Putamen (tissue), 1 donor: ENCODE measurements around the gene ROBO1.
"Not testable (repeated sequence)": the region's sequence is repeated elsewhere in the genome, so short reads cannot be mapped to it uniquely, and the experiment has no call there.

Source experiments
- DNase-seq: peaks from one replicate; pipeline ENCODE4 v3.0.0-alpha.2; 2016; ENCODE audit warnings: low spot score

Gene ROBO1

GRCh38 chr3:79551321-79551892 lies 216.4 kb downstream of the ROBO1 start:
- DNase-seq, result no peak

DNA sequence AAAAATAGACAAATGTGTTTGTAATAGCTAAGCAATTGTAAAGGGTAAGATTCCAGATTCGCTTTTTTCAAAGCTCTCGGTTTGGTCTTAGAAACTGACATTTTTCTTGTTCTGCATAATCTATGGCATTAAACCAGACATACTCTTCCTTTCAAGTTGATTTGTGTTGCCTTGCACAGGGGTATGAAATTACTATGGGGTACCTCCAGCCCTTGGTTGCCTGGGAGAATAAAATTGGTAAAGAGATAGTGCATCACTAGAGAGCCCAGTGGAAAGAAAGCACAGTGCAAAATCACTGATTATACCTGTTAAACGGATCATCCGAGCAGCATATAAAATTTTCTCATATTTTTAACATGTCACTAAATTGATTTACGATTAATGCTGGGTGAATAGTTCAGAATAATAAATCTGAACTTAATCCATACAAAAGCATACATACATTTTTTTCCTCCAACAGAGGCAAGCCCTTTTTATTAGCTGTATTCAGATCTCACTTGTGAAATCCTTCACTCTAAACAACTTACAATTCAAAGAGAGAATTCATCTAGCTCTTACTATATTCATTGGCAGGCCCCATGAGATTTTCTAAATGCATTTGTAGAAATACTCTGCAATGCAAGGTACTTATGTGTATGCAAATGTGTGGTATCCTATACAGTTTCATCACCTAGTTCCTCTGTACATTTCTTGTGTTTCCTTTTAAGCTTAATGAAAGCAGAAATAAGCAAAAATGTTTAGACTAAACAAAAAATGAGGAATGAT lies 224.4 kb downstream of the ROBO1 start:
- no peak for DNase-seq

DNA sequence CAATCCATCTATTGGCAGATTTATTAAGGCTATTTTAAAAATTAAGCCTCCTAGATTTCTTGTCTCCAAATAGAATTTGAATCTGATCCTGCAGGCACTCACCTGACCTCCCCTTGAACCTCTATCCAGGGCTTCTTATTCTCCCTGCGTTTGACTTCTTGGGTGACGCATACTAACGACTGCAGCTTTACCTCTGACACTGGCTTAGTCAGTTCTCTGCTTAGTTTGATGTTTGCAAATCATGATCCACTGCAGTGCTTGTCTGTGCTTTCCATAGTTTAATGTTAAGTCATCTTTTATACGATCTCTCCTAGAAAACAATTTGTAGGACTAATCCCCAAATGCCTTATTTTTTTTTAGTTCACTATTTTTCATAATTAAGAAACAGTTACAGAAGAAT lies 233.1 kb downstream of the ROBO1 start:
- DNase-seq, result no peak

- DNase-seq, result no peak
These were observed 236.1 kb downstream of the ROBO1 start for GRCh38 chr3:79531566-79532295.

GRCh38 chr3:79521221-79521848 lies 246.5 kb downstream of the ROBO1 start:
- DNase-seq, result peak; percentile 39

DNA sequence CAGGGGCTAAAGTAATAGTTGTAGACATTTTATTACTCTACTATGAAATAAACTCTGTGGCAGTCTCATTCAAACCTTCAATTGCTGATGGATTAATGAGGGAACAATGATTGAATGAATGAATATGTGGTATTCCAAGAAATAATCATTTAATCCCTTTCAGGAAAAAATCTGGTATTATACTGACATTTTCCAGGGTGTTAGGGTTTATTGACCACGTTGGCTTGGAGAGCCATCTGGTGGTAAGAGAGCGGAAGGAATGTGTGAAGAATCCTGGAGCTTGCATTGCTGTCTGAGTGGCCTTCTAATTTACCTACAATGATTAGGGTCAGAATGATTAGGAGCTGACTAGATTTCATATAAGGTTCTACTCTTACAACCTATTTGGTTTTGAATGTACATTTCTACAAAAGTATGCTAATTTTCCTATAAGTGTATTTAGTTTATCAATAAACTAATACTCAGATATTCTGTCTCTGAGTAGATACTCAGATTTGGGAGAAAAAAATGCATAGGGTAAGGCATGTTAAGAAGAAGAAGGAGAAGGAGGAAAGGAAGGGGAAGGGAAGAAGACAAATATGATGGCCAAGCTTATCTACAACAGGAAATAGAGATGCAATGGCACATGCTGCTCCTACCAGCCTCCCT lies 249.9 kb downstream of the ROBO1 start:
- peak; percentile 7 for DNase-seq

GRCh38 chr3:79516795-79517194 lies 251.0 kb downstream of the ROBO1 start:
- no peak for DNase-seq

- peak; percentile 41 for DNase-seq
These were observed 252.7 kb downstream of the ROBO1 start for GRCh38 chr3:79515072-79515471.

DNA sequence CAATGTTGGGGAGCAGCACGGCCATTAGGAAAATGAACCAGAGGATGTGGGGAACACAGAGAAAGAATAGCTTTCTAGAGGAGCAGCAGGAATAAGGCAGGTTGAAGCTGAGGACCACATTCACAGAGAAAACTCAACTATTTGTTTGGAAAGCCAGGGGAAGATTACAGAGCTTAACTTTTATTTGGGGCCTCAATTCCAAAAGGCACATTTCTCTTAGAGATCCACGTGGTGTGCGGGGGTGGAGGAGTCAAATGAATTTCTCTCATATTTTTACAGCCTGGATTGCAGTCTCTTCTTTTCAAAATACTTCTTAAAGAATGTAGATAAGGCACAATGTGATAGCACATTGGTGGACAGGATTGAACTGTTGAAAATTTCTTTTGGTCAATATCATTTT lies 253.7 kb downstream of the ROBO1 start:
- no peak for DNase-seq

DNA sequence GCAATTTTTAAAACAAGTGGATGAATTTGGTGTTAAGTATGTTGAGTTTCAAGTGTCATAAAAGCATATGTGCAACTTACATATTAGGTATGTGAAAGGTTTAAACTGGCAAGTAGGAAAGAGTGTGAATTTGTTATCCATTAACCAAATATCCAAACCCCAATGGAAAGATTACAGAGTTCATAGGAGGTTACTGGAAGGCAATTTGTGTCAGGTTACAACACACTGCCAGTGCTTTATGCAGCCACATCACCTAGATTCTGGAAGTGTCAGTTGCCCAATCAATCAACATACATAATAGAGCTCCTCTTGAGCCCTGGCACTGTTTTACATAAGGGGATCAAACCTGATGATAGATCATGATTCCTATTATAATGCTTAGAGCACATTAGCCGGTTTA lies 261.0 kb downstream of the ROBO1 start:
- no peak for DNase-seq

- not testable (repeated sequence) for DNase-seq
These were observed 265.5 kb downstream of the ROBO1 start for GRCh38 chr3:79502216-79502681.

GRCh38 chr3:79497447-79498111 lies 270.2 kb downstream of the ROBO1 start:
- no peak for DNase-seq

GRCh38 chr3:79491029-79491641 lies 276.7 kb downstream of the ROBO1 start:
- no peak for DNase-seq

GRCh38 chr3:79490165-79491028 lies 277.4 kb downstream of the ROBO1 start:
- no peak for DNase-seq

DNA sequence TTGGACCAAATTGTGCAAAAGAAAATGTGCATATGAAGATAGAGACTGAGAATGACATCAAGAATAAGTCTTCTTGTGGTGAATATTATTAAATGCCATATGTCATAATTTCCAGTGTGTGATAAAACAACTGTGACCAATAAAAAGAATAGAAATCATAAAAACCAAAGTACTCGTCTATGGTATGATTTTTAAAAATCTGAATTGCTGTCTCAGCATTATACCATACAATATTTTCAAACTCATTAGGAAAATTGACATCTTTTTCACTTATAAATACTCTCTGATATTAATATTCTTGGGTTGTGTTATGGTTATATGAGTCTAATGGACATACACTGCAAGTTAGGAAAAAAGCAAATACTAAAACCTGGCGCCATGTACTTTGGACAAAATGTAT lies 279.4 kb downstream of the ROBO1 start:
- no peak for DNase-seq

DNA sequence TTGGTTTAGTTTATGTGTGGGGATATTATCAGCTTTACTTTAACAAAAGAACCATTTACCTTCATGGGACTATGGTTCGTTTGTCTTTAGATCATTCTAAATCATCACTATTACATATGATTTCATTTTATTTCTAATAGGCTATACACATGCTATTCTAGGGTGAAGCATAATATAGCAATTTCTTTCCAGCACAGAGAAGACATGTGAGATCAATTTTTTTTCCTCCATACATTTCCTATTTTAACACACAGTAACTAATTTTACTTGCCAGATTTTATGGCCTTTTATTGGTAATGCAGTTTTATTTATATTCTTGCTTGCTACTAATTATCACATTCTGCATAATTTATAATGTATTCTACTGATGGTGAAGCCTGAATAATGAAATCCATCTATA lies 287.1 kb downstream of the ROBO1 start:
- DNase-seq, result no peak

- DNase-seq, result no peak
These were observed 289.2 kb downstream of the ROBO1 start for GRCh38 chr3:79478620-79479019.

DNA sequence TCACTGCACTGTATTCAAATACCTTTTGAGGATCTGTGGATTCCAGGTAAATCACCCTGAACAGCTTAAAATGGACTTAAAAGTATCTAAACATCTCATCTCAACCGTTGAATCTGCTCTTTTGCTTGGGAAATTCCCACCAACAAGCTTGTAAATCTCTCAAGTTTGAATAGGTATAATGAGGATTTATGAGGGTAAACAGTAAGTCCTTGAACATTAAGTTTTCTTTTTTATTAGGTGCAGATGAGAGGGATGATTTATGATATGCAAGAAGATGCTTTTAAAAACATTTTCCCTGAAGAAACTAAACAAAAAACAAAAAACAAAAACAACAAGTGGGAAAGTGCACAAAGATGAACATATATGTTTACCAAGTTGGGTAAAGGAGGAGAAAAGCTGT lies 290.6 kb downstream of the ROBO1 start:
- no peak for DNase-seq

DNA sequence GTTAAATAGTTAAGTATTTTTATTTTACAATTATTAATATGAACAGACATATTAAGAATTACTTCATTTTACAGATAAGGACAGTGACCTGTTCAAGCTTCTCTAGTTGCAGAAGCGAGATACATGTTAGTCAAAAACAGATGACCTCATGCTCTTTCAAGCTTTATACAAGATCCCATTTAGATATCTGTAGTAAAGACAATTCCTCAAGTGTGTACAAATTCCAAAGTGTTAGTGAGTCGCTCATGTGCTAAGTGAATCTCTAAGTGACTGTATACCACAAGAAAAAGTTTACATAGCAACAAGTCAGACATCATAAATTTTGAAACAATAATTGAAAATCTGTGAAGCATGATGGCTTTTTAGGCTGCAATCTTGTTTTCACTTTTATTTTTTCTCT lies 293.8 kb downstream of the ROBO1 start:
- no peak for DNase-seq

DNA sequence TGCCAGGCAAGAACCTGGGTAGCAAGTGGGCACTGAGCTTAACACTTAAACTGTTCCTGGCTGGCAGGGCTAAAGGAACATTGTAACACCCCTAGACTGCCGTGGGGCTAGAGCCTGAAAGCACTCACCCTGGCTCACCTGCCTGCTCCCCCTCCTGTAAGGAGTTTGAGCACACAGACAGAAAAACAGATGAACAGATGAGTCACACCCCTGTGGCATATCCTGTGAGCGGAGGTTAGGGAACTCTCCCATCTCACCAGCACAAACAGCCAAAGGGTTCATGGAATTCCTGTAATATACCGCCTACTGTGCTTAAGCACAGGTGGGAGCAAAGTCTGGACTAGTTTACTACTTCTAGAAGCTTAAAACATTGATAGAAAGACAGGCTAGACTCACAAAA lies 300.1 kb downstream of the ROBO1 start:
- DNase-seq, result no peak
